BLaER1 treated with 17β-estradiol and CSF1 and Interleukin-3, amounts not matched to agents 10 nM and 100 nM (cell line): ENCODE results near the gene MAPK14.
"Not testable (repeated sequence)": the region's sequence is repeated elsewhere in the genome, so short reads cannot be mapped to it uniquely, and the experiment has no call there.

Experiments
- H3K27ac ChIP-seq, 11 experiments: shearing (Covaris generic); formaldehyde crosslinking; 2 replicates each; pipeline ENCODE4 v1.8.1; 2022
- H3K27me3 ChIP-seq, 11 experiments: shearing (Covaris generic); formaldehyde crosslinking; 2 replicates each; pipeline ENCODE4 v1.8.1; 2022
- H3K36me3 ChIP-seq, 11 experiments: shearing (Covaris generic); formaldehyde crosslinking; 2 replicates each; pipeline ENCODE4 v1.8.1; 2022
- H3K4me1 ChIP-seq, 10 experiments: shearing (Covaris generic); formaldehyde crosslinking; 2 replicates each; pipeline ENCODE4 v1.8.1; 2022
- H3K4me2 ChIP-seq, 11 experiments: shearing (Covaris generic); formaldehyde crosslinking; 2 replicates each; pipeline ENCODE4 v1.8.1; 2022
- H3K4me3 ChIP-seq, 10 experiments: shearing (Covaris generic); formaldehyde crosslinking; 2 replicates each; pipeline ENCODE4 v1.8.1; 2022
- H3K9ac ChIP-seq, 11 experiments: shearing (Covaris generic); formaldehyde crosslinking; 2 replicates each; pipeline ENCODE4 v1.8.1; 2022
- H3K9me3 ChIP-seq, 11 experiments: shearing (Covaris generic); formaldehyde crosslinking; replicated peaks in 1 of 11; 2 replicates each; pipeline ENCODE4 v1.8.1; 2022
- H4K20me1 ChIP-seq, 11 experiments: shearing (Covaris generic); formaldehyde crosslinking; 2 replicates each; pipeline ENCODE4 v1.8.1; 2022
- Cebpa-rat ChIP-seq, 11 experiments: shearing (Covaris generic); IDR thresholded peaks; 2 replicates each; pipeline ENCODE4 v1.8.1; 2022

MAPK14 gene

GRCh38 chr6:36027501-36028087, at the start of gene MAPK14:
MAPK14 (plus strand) TSS chr6:36027808; CDS start chr6:36028158, 350 bp downstream.
- H3K4me1 ChIP-seq: peaks cover 30 to 42% (median 39%) of the 10 kb centered on the region in 10 experiments
- peak within 1 kb of the TSS; percentile 88 to 100 (median 96) for H3K4me3 ChIP-seq
- peak within 1 kb of the TSS; percentile 73 to 95 (median 88) for H3K4me2 ChIP-seq
- H3K9ac ChIP-seq: peak within 1 kb of the TSS; percentile 92 to 98 (median 96)
- peaks cover 30 to 41% (median 38%) of the 10 kb centered on the region in 11 experiments for H3K27me3 ChIP-seq
- peaks cover 4 to 37% (median 16%) of the 10 kb centered on the region in 11 experiments; a peak in 16 of 22 replicates for H4K20me1 ChIP-seq
- H3K27ac ChIP-seq: peak within 1 kb of the TSS; percentile 83 to 97 (median 94)
- H3K36me3 ChIP-seq: peaks cover 0 to 8% (median 0%) of the 10 kb centered on the region in 11 experiments; a peak in 4 of 22 replicates
- H3K9me3 ChIP-seq: 0 out of 22 replicates have a peak, but pooled peaks cover 0 to 3% (median 0%) of the 10 kb centered on the region in 11 experiments
- no peak for TF ChIP-seq Cebpa-rat (IDR thresholded peaks at IDR 0.05)

GRCh38 chr6:35980126-35980525, 47.5 kb upstream of the MAPK14 start:
- not testable (repeated sequence) for H3K4me3 ChIP-seq, H3K27ac ChIP-seq, H3K27me3 ChIP-seq, H3K36me3 ChIP-seq, H3K9ac ChIP-seq, H3K9me3 ChIP-seq, H3K4me1 ChIP-seq, H4K20me1 ChIP-seq, H3K4me2 ChIP-seq

GRCh38 chr6:35980991-35981645, 46.5 kb upstream of the MAPK14 start:
- no peak for TF ChIP-seq Cebpa-rat (IDR thresholded peaks at IDR 0.05)
- Histone ChIP-seq H3K4me3 (no peak overlapping the region), H3K4me1 (no peaks in the 10 kb centered on the region)

DNA sequence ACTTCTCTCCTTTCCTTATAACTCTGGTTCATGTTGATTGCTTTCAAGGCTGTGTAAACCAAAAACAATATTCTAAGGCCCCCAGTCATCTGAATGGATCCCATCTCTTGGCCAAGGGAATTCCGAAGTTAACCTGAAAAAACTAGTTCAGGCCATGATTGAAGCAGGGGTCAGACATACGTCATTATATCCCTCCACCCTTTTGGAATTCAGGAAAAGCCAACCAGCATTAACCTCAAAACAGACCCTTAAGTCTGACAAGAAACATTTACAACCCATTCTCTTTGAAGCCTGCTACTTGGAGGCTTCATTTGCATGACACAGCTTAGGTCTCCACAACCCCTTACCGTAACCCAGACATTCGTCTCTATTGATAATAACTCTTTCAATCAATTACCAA, 42.9 kb upstream of the MAPK14 start:
- Histone ChIP-seq H3K4me1 (peaks cover 0 to 8% (median 2%) of the 10 kb centered on the region in 10 experiments; a peak in 7 of 20 replicates), H3K9ac (no peak overlapping the region), H3K36me3 (no peaks in the 10 kb centered on the region), H3K27ac (no peak overlapping the region), H3K4me3 (no peak overlapping the region), H3K9me3 (no peaks in the 10 kb centered on the region), H3K27me3 (no peaks in the 10 kb centered on the region), H3K4me2 (no peak overlapping the region), H4K20me1 (no peaks in the 10 kb centered on the region)
- TF ChIP-seq Cebpa-rat (IDR thresholded peaks at IDR 0.05): no peak

More at GRCh38 chr6:35980991-35981645, 46.5 kb upstream of the MAPK14 start:
- no peaks in the 10 kb centered on the region for H3K27me3 ChIP-seq
- H3K4me2 ChIP-seq: no peak overlapping the region
- no peaks in the 10 kb centered on the region for H3K9me3 ChIP-seq
- no peak overlapping the region for H3K27ac ChIP-seq
- no peaks in the 10 kb centered on the region for H4K20me1 ChIP-seq
- no peaks in the 10 kb centered on the region for H3K36me3 ChIP-seq
- H3K9ac ChIP-seq: no peak overlapping the region

- H3K4me3 ChIP-seq: not testable (repeated sequence)
These were observed 39.6 kb upstream of the MAPK14 start for GRCh38 chr6:35988047-35988446.

DNA sequence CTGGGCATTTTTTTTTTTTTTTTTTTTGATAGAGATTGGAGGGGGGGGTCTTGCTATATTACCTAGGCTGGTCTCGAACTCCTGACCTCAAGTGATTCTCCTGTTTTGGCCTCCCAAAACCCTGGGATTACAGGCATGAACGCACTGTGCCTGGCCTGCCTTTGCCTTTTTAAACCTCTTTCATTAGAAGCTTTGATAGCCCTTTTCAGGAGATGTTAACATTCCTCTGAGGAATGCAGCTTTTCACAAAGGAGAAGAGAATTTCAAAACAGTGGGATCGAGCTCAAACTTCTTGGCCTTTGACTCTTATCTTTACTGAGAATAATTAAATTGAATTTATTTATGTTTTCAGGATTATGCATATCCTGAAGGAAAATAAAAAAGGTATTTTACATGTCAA, 34.5 kb upstream of the MAPK14 start:
- Histone ChIP-seq H3K4me1 (peaks cover 0 to 13% (median 0%) of the 10 kb centered on the region in 10 experiments; a peak in 5 of 20 replicates), H3K36me3 (no peaks in the 10 kb centered on the region), H3K27ac (no peak overlapping the region), H3K4me3 (no peak overlapping the region), H3K9me3 (no peaks in the 10 kb centered on the region), H4K20me1 (no peaks in the 10 kb centered on the region), H3K4me2 (no peak overlapping the region), H3K27me3 (no peaks in the 10 kb centered on the region), H3K9ac (no peak overlapping the region)
- TF ChIP-seq Cebpa-rat (IDR thresholded peaks at IDR 0.05): no peak

More at GRCh38 chr6:35988047-35988446, 39.6 kb upstream of the MAPK14 start:
- not testable (repeated sequence) for H3K9ac ChIP-seq, H3K4me1 ChIP-seq, H3K27me3 ChIP-seq, H4K20me1 ChIP-seq, H3K27ac ChIP-seq, H3K9me3 ChIP-seq, H3K4me2 ChIP-seq, H3K36me3 ChIP-seq

- Histone ChIP-seq H3K4me2 (no peak overlapping the region), H3K27ac (no peak overlapping the region), H3K4me3 (no peak overlapping the region), H3K27me3 (no peaks in the 10 kb centered on the region), H3K9ac (no peak overlapping the region), H3K9me3 (no peaks in the 10 kb centered on the region), H4K20me1 (no peaks in the 10 kb centered on the region), H3K4me1 (peaks cover 0 to 10% (median 0%) of the 10 kb centered on the region in 10 experiments; a peak in 5 of 20 replicates), H3K36me3 (no peaks in the 10 kb centered on the region)
- no peak for TF ChIP-seq Cebpa-rat (IDR thresholded peaks at IDR 0.05)
These were observed 27.2 kb upstream of the MAPK14 start for GRCh38 chr6:36000451-36000850.

DNA sequence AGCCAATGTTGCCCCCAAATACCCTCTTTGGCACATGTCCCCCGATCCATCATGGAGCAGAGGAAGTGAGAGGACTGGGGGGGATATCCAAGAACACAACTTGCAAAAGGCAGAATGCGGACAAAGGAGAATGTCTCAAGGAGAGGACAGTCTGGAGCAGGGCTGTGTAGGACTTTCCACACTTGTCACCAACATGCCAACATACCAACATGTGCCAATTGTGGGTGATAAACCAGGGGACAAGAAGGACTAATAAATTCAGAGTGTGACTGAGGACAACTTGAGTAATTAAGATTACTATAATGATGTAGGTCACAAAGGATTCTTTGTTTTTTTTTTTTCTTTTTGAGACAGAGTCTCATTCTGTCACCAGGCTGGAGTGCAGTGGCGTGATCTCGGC, 11.9 kb upstream of the MAPK14 start:
- H3K9me3 ChIP-seq: peaks cover 0 to 13% (median 0%) of the 10 kb centered on the region in 11 experiments; a peak in 3 of 22 replicates
- H3K27ac ChIP-seq: no peak overlapping the region
- H3K9ac ChIP-seq: no peak overlapping the region
- no peak overlapping the region for H3K4me3 ChIP-seq
- H4K20me1 ChIP-seq: no peaks in the 10 kb centered on the region
- H3K4me2 ChIP-seq: no peak overlapping the region
- peaks cover 8 to 27% (median 19%) of the 10 kb centered on the region in 10 experiments; a peak in 17 of 20 replicates for H3K4me1 ChIP-seq
- no peak for TF ChIP-seq Cebpa-rat (IDR thresholded peaks at IDR 0.05)
- no peaks in the 10 kb centered on the region for H3K27me3 ChIP-seq
- no peaks in the 10 kb centered on the region for H3K36me3 ChIP-seq

GRCh38 chr6:36018339-36018738, 9.3 kb upstream of the MAPK14 start:
- Histone ChIP-seq H4K20me1 (no peaks in the 10 kb centered on the region), H3K27me3 (peaks cover 3 to 10% (median 7%) of the 10 kb centered on the region in 11 experiments; a peak in 19 of 22 replicates), H3K36me3 (no peaks in the 10 kb centered on the region), H3K27ac (peak overlapping the region in 10 of 11 experiments; percentile 17 to 68 (median 33); a peak in 12 of 22 replicates), H3K9me3 (peaks cover 0 to 13% (median 0%) of the 10 kb centered on the region in 11 experiments; a peak in 3 of 22 replicates), H3K4me2 (peak overlapping the region in 8 of 11 experiments; percentile 22 to 72 (median 56); a peak in 12 of 22 replicates), H3K4me3 (0 out of 20 replicates have a peak overlapping the region, but pooled peaks of 1 of the 10 experiments have one; percentile 2), H3K9ac (no peak overlapping the region; a peak in 1 of 22 replicates), H3K4me1 (peaks cover 8 to 27% (median 19%) of the 10 kb centered on the region in 10 experiments; a peak in 17 of 20 replicates)
- TF ChIP-seq Cebpa-rat (IDR thresholded peaks at IDR 0.05): no peak; a peak in 1 of 22 replicates
